ENCODE results near the gene PHYKPL. TPM values are rescaled to one million over a fixed set of nuclear protein-coding genes. Genes with fewer than 3 reads are reported as not detected.

The PHYKPL gene
- total and polyA plus RNA-seq, 2 of the 13 experiments (the other 11 are each of a cell fraction or from before 2014, with no cell fraction given), result 18.0 to 78.6 TPM

GRCh38 chr5:178203670-178204181 lies 28.9 kb downstream of the PHYKPL start (continued):
- no peak for TF ChIP-seq HMGXB3 (CRISPR knock-in tag; IDR thresholded peaks at IDR 0.05; ENCODE audit: borderline replicate concordance)
- TF ChIP-seq SRY (CRISPR knock-in tag; IDR thresholded peaks at IDR 0.05), result 0 out of 2 replicates have a peak, but pooled peaks have one; percentile 1
- no peak for TF ChIP-seq KLF11 (CRISPR knock-in tag; IDR thresholded peaks at IDR 0.05)
- TF ChIP-seq ZNF343 (CRISPR knock-in tag; IDR thresholded peaks at IDR 0.05), result no peak
- no peak for TF ChIP-seq MBD4 (IDR thresholded peaks at IDR 0.05; ENCODE audit: borderline replicate concordance, low read length)
- no peak for TF ChIP-seq TP53 (CRISPR knock-in tag; conservative IDR thresholded peaks at IDR 0.05)
- no peak for TF ChIP-seq DMTF1 (CRISPR knock-in tag; IDR thresholded peaks at IDR 0.05)
- no peak for TF ChIP-seq XBP1 (CRISPR knock-in tag; IDR thresholded peaks at IDR 0.05)
- TF ChIP-seq ZNF558 (CRISPR knock-in tag; IDR thresholded peaks at IDR 0.05; ENCODE audit: borderline replicate concordance), result 0 out of 2 replicates have a peak, but pooled peaks have one; percentile 1
- 0 out of 2 replicates have a peak, but pooled peaks have one; percentile 12 for TF ChIP-seq ZNF83 (CRISPR knock-in tag; IDR thresholded peaks at IDR 0.05; ENCODE audit: borderline replicate concordance)
- no peak for TF ChIP-seq PHB2 (IDR thresholded peaks at IDR 0.05; ENCODE audit: partially characterized antibody)
- no peak for TF ChIP-seq TEF (CRISPR knock-in tag; IDR thresholded peaks at IDR 0.05)
- TF ChIP-seq ETS1 (CRISPR knock-in tag; IDR thresholded peaks at IDR 0.05), result no peak
- no peak for TF ChIP-seq POGZ (CRISPR knock-in tag; IDR thresholded peaks at IDR 0.05)
- TF ChIP-seq HMG20A (CRISPR knock-in tag; IDR thresholded peaks at IDR 0.05; ENCODE audit: borderline replicate concordance), result 0 out of 2 replicates have a peak, but pooled peaks have one; percentile 1
- no peak for TF ChIP-seq CCDC6 (CRISPR knock-in tag; IDR thresholded peaks at IDR 0.05)
- no peak for TF ChIP-seq ZNF232 (CRISPR knock-in tag; IDR thresholded peaks at IDR 0.05; ENCODE audit: borderline replicate concordance)
- TF ChIP-seq SRSF1 (optimal IDR thresholded peaks at IDR 0.05; ENCODE audit: low read depth, low read length), result no peak
- TF ChIP-seq ZSCAN30 (CRISPR knock-in tag; IDR thresholded peaks at IDR 0.05), result 0 out of 2 replicates have a peak, but pooled peaks have one; percentile 39
- no peak for TF ChIP-seq PRMT3 (CRISPR knock-in tag; IDR thresholded peaks at IDR 0.05; ENCODE audit: borderline replicate concordance, low read depth)
